Loucy (cell line): ENCODE results near the gene PDE8A.

Experiments
- H2AFZ ChIP-seq: fragments of 200-600 bp; sonication (generic); 2 replicates; pipeline ENCODE4 v1.6.0; 2016; ENCODE audit warnings: antibody characterized with exemption, mild to moderate bottlenecking, low read length, moderate library complexity
- H3F3A ChIP-seq: fragments of 200-600 bp; 2 replicates; pipeline ENCODE4 v1.6.0; 2016; ENCODE audit warnings: antibody characterized with exemption, low read depth, mild to moderate bottlenecking
- H3K27me3 ChIP-seq: fragments of 200-600 bp; sonication (generic); 2 replicates; pipeline ENCODE4 v1.6.1; 2014; ENCODE audit warnings: low read length, mild to moderate bottlenecking; ENCODE audit not compliant: insufficient read depth, poor library complexity, severe bottlenecking
- H3K36me3 ChIP-seq: fragments of 200-600 bp; sonication (generic); 2 replicates; pipeline ENCODE4 v1.6.1; 2016; ENCODE audit warnings: low read length; ENCODE audit not compliant: insufficient read depth
- H3K4me1 ChIP-seq: fragments of 200-600 bp; sonication (generic); 2 replicates; pipeline ENCODE4 v1.5.1; 2014; ENCODE audit warnings: low read length, mild to moderate bottlenecking; ENCODE audit not compliant: insufficient read depth, poor library complexity, severe bottlenecking
- H3K4me2 ChIP-seq: fragments of 200-600 bp; sonication (generic); 2 replicates; pipeline ENCODE4 v1.6.0; 2014; ENCODE audit warnings: antibody characterized with exemption, low read length, low read depth, mild to moderate bottlenecking; ENCODE audit not compliant: poor library complexity, severe bottlenecking
- H3K4me3 ChIP-seq: fragments of 200-600 bp; sonication (generic); 2 replicates; pipeline ENCODE4 v1.5.1; 2014; ENCODE audit warnings: low read length, mild to moderate bottlenecking, mixed read lengths; ENCODE audit not compliant: poor library complexity, severe bottlenecking
- H3K79me2 ChIP-seq: fragments of 200-600 bp; sonication (generic); 2 replicates; pipeline ENCODE4 v1.6.1; 2014; ENCODE audit warnings: low read length; ENCODE audit not compliant: insufficient read depth
- H3K9ac ChIP-seq: fragments of 200-600 bp; sonication (generic); 2 replicates; pipeline ENCODE4 v1.6.0; 2014; ENCODE audit warnings: mild to moderate bottlenecking, low read depth, low read length, moderate library complexity; ENCODE audit not compliant: poor library complexity, severe bottlenecking
- H3K9me2 ChIP-seq: fragments of 200-600 bp; sonication (generic); replicated peaks from 2 replicates; pipeline ENCODE4 v1.6.1; 2016; ENCODE audit warnings: low read depth, low read length, mixed read lengths
- H3K9me3 ChIP-seq: fragments of 200-600 bp; sonication (generic); 2 replicates; pipeline ENCODE4 v1.6.1; 2014; ENCODE audit warnings: mild to moderate bottlenecking, antibody characterized with exemption, low read length, low read depth; ENCODE audit not compliant: insufficient read depth
- H4K20me1 ChIP-seq: fragments of 200-600 bp; sonication (generic); 2 replicates; pipeline ENCODE4 v1.6.0; 2014; ENCODE audit warnings: antibody characterized with exemption, low read length, mild to moderate bottlenecking; ENCODE audit not compliant: insufficient read depth, poor library complexity, severe bottlenecking
- CTCF ChIP-seq: fragments of 200-600 bp; sonication (generic); conservative IDR thresholded peaks from 2 replicates; pipeline ENCODE4 v1.5.1; 2014; ENCODE audit warnings: mild to moderate bottlenecking, antibody characterized with exemption, low read length
- EZH2phosphoT487 ChIP-seq: fragments of 200-600 bp; IDR thresholded peaks from 2 replicates; pipeline ENCODE4 v1.6.1; 2018; ENCODE audit warnings: antibody characterized with exemption, mild to moderate bottlenecking, moderate library complexity, borderline replicate concordance

The PDE8A gene

DNA sequence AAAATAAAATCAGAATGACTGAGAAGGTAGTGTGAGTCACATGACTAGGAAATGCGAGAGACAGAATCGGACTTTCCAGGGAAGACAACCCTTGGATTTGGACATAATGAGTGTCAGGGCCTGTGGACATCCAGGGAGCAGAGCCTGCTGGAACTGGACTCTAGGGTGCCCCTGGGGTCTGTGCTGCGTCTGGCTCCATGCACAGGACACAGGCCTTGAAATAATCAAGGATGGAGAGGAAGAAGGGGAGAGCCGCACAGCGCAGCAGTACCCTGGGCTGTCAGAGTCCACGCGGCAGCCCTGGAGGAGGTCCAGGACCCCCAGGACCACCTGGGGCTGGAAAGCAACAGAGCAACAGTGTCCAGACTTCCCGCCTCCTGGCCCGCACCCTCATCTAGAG, 173.7 kb downstream of the PDE8A start:
- no peaks in the 10 kb centered on the region for H3K36me3 ChIP-seq
- no peak overlapping the region for H3K4me2 ChIP-seq
- no peak overlapping the region for H3K9ac ChIP-seq
- H2AFZ ChIP-seq = no peak overlapping the region
- H3K79me2 ChIP-seq = no peaks in the 10 kb centered on the region
- no peaks in the 10 kb centered on the region for H3K4me1 ChIP-seq
- H3K9me2 ChIP-seq = no peaks in the 10 kb centered on the region
- no peaks in the 10 kb centered on the region for H3K27me3 ChIP-seq
- H3F3A ChIP-seq = no peaks in the 10 kb centered on the region
- TF ChIP-seq CTCF (no peak), EZH2phosphoT487 (no peak)
- H3K4me3 ChIP-seq = no peak overlapping the region
- H4K20me1 ChIP-seq = no peaks in the 10 kb centered on the region
- H3K9me3 ChIP-seq = no peaks in the 10 kb centered on the region

GRCh38 chr15:85155857-85156256, 174.2 kb downstream of the PDE8A start:
- H3K9me2 ChIP-seq = no peaks in the 10 kb centered on the region
- H3K9me3 ChIP-seq = no peaks in the 10 kb centered on the region
- no peak for TF ChIP-seq CTCF
- TF ChIP-seq EZH2phosphoT487 = no peak
- H3K36me3 ChIP-seq = no peaks in the 10 kb centered on the region
- no peaks in the 10 kb centered on the region for H3F3A ChIP-seq
- no peak overlapping the region for H3K4me3 ChIP-seq
- H3K4me1 ChIP-seq = no peaks in the 10 kb centered on the region
- H3K79me2 ChIP-seq = no peaks in the 10 kb centered on the region
- no peak overlapping the region for H2AFZ ChIP-seq
- no peak overlapping the region for H3K9ac ChIP-seq
- H4K20me1 ChIP-seq = no peaks in the 10 kb centered on the region
- no peaks in the 10 kb centered on the region for H3K27me3 ChIP-seq
- H3K4me2 ChIP-seq = no peak overlapping the region

DNA sequence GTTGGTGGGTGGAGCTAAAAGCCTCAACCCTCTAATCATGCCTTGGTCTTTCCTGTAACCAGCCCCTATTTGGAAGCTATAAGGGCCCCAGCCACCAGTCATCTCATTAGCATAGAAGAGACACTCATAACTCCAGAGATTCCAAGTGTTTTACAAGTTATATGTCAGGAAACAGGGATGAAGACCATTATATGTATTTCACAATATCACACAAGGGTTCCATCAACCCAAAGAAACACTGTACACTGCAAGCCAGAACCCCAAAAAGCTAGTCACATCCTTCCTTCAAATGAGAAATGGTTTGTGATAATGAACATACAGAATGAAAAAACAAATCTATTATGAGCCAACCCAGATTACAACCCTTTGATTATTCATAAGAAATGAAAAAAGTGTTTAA, 175.7 kb downstream of the PDE8A start:
- Histone ChIP-seq H4K20me1 (no peaks in the 10 kb centered on the region), H3K4me2 (no peak overlapping the region), H3K27me3 (no peaks in the 10 kb centered on the region), H3K79me2 (no peaks in the 10 kb centered on the region), H3K4me1 (no peaks in the 10 kb centered on the region), H2AFZ (no peak overlapping the region), H3K36me3 (no peaks in the 10 kb centered on the region), H3K9ac (no peak overlapping the region), H3K4me3 (no peak overlapping the region), H3F3A (no peaks in the 10 kb centered on the region), H3K9me3 (0 out of 2 replicates have a peak, but pooled peaks cover 1% of the 10 kb centered on the region), H3K9me2 (no peaks in the 10 kb centered on the region)
- TF ChIP-seq CTCF (no peak), EZH2phosphoT487 (no peak)
